Glutamatergic neuron (in vitro differentiated cells): ENCODE results near the gene SRRM4. TPM values are rescaled to one million over a fixed set of nuclear protein-coding genes. Genes with fewer than 3 reads are reported as not detected.

Experiments used
- DNase-seq: peaks from one replicate; pipeline ENCODE4 v3.0.0; 2022
- H3K27ac Mint-ChIP-seq: one replicate; pipeline ENCODE4 v1.8.0; 2020; ENCODE audit warnings: mild to moderate bottlenecking, mixed read lengths, inconsistent platforms; ENCODE audit not compliant: unreplicated experiment
- H3K27me3 Mint-ChIP-seq: one replicate; pipeline ENCODE4 v1.8.0; 2020; ENCODE audit warnings: mild to moderate bottlenecking, moderate library complexity, mixed read lengths, inconsistent platforms; ENCODE audit not compliant: unreplicated experiment
- H3K36me3 Mint-ChIP-seq: one replicate; pipeline ENCODE4 v1.8.0; 2020; ENCODE audit warnings: mild to moderate bottlenecking, mixed read lengths, inconsistent platforms; ENCODE audit not compliant: unreplicated experiment
- H3K4me1 Mint-ChIP-seq: one replicate; pipeline ENCODE4 v1.8.0; 2020; ENCODE audit warnings: mild to moderate bottlenecking, low read depth, mixed read lengths, inconsistent platforms; ENCODE audit not compliant: unreplicated experiment
- H3K4me3 Mint-ChIP-seq: one replicate; pipeline ENCODE4 v1.8.0; 2020; ENCODE audit warnings: mild to moderate bottlenecking, mixed read lengths, inconsistent platforms; ENCODE audit not compliant: unreplicated experiment
- H3K9me3 Mint-ChIP-seq: one replicate; pipeline ENCODE4 v1.8.0; 2020; ENCODE audit warnings: mild to moderate bottlenecking, moderate library complexity, mixed read lengths, inconsistent platforms; ENCODE audit not compliant: unreplicated experiment
- total RNA-seq: library from RNA; stranded (reverse); fragmentation: NEBNext Ultra II Directional; extraction: Animal tissue kit (Norgen Biotek cat#: 25700); gene quantifications from one replicate; pipeline ENCODE4 v1.2.1, GENCODE V29; 2021; ENCODE audit not compliant: unreplicated experiment
- TF ChIP-seq, protein P1 (sequence below): fragments of 200-600 bp; sonication (generic); IDR thresholded peaks from one replicate; pipeline ENCODE4 v1.5.0; 2021; ENCODE audit not compliant: partially characterized antibody, unreplicated experiment

SRRM4 gene
- total RNA-seq, 1 donor from 2014 or later: 183 TPM

DNA sequence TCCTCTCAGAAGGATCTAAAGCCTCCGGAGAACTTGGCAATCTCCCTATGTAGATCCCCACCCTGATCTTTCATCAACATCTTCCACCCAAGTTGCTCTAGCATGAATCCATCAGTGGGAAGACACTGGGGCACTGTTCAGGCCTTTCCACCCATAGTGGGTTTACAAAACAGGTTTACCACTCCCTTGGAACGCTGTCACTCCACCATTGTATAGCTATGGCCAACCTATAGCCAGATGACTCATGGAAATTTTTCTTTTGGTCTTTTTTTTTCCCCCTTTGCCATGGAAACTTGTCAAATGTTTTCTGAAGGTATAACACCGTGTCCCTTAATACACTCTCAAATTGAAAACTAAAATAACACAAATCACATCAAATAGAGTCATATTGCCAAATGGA lies 186.6 kb downstream of the SRRM4 start:
- Mint-ChIP-seq H3K27ac (no peak overlapping the region), H3K4me3 (no peak overlapping the region), H3K27me3 (peaks cover 4% of the 10 kb centered on the region), H3K4me1 (no peaks in the 10 kb centered on the region), H3K9me3 (peaks cover 11% of the 10 kb centered on the region), H3K36me3 (peaks cover 5% of the 10 kb centered on the region)
- no peak for DNase-seq
- TF ChIP-seq, protein P1, sequence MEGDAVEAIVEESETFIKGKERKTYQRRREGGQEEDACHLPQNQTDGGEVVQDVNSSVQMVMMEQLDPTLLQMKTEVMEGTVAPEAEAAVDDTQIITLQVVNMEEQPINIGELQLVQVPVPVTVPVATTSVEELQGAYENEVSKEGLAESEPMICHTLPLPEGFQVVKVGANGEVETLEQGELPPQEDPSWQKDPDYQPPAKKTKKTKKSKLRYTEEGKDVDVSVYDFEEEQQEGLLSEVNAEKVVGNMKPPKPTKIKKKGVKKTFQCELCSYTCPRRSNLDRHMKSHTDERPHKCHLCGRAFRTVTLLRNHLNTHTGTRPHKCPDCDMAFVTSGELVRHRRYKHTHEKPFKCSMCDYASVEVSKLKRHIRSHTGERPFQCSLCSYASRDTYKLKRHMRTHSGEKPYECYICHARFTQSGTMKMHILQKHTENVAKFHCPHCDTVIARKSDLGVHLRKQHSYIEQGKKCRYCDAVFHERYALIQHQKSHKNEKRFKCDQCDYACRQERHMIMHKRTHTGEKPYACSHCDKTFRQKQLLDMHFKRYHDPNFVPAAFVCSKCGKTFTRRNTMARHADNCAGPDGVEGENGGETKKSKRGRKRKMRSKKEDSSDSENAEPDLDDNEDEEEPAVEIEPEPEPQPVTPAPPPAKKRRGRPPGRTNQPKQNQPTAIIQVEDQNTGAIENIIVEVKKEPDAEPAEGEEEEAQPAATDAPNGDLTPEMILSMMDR: no peak

DNA sequence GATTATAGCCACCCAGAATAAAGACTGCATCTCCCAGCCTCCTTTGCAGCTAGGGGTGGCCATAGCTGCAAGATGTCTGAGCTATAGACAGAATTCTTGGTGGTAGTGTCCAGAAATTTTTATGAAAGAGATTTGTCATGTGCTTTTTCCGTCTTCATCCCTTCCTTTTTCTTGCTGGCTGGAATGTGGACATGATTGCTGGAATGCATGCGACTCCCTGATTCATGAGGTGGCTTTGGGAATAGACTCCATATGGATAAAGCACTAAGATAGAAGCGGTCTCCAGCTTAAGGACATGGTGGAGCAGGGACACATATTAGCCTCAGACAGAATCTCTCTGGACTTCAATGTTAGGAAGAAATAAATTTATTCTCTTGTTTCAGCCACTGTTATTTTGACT lies 187.4 kb downstream of the SRRM4 start:
- no peaks in the 10 kb centered on the region for H3K4me1 Mint-ChIP-seq
- H3K27me3 Mint-ChIP-seq: peaks cover 4% of the 10 kb centered on the region
- no peak overlapping the region for H3K27ac Mint-ChIP-seq
- peaks cover 5% of the 10 kb centered on the region for H3K36me3 Mint-ChIP-seq
- H3K9me3 Mint-ChIP-seq: peaks cover 11% of the 10 kb centered on the region
- TF ChIP-seq, protein P1: no peak
- no peak for DNase-seq
- no peak overlapping the region for H3K4me3 Mint-ChIP-seq

DNA sequence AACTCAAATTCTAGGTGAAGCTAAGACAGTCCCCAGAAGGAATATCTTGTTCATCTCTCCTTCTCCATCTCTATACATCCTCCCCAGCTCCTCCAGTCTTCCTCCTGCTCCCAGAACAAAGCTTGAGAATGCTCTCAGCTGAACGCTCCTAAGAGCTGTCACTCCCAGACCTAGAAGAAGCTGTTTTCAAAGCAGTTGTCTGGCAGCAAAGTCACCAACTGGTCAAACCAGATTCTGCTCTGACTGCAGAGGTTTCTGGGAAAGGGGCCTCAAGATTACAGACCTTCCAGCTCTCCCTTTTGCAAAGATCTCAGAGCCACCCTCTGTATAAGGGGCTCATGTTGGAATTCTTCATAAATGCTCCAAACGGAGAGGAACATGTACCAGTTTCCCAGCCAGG lies 187.8 kb downstream of the SRRM4 start:
- Mint-ChIP-seq H3K9me3 (peaks cover 11% of the 10 kb centered on the region), H3K36me3 (peaks cover 5% of the 10 kb centered on the region), H3K27me3 (peaks cover 4% of the 10 kb centered on the region), H3K4me3 (no peak overlapping the region), H3K4me1 (no peaks in the 10 kb centered on the region), H3K27ac (no peak overlapping the region)
- TF ChIP-seq, protein P1: no peak
- DNase-seq: no peak

DNA sequence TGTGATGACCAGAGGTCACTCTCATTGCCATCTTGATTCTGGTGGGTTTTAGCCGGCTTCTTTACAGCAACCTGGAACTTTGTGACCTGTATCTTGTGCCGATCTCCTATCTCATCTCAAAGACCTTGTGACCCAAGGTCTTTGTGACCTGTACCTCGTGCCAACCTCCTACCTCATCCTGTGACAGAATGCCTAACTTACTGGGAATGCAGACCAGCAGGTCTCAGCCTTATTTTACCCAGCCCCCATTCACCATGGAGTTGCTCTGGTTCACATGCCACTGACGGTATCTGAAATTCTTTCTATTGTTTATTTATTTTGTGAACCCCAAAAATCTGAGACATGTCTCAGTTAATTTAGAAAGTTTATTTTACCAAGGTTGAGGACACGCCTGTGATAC lies 189.9 kb downstream of the SRRM4 start:
- no peak overlapping the region for H3K27ac Mint-ChIP-seq
- no peak for DNase-seq
- H3K36me3 Mint-ChIP-seq: peaks cover 5% of the 10 kb centered on the region
- TF ChIP-seq, protein P1: no peak
- peaks cover 5% of the 10 kb centered on the region for H3K9me3 Mint-ChIP-seq
- peaks cover 8% of the 10 kb centered on the region for H3K27me3 Mint-ChIP-seq
- H3K4me1 Mint-ChIP-seq: peaks cover 6% of the 10 kb centered on the region
- H3K4me3 Mint-ChIP-seq: no peak overlapping the region

DNA sequence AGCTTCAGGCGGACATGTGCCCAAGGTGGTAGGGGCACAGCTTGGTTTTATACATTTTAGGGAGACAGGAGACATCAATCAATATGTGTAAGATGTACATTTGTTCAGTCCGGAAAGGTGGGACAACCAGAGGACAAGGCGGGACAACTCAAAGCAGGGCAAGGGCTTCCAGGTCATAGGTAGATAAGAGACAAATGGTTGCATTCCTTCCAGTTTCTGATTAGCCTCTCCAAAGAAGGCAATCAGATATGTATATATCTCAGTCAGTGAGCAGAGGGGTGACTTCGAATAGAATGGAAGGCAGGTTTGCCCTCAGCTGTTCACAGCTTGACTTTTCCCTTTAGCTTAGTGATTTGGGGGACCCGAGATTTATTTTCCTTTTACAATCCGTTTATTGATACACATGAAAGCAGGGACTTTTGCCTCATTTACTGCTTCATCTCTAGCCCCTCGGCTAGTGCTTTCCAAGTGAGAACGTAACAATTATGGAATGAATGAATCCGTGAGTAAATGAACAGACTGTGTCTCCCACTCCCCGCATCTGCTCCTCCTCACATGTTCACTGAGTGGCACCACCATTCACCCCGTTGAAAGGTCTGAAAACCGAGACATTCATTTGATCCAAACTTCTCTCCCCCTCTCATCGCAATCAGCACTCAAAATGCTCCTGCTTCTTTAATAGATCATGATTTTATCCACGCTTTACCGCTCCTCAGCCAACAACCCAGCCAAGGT lies 190.5 kb downstream of the SRRM4 start:
- no peak overlapping the region for H3K4me3 Mint-ChIP-seq
- peaks cover 4% of the 10 kb centered on the region for H3K9me3 Mint-ChIP-seq
- TF ChIP-seq, protein P1: no peak
- H3K27me3 Mint-ChIP-seq: peaks cover 10% of the 10 kb centered on the region
- no peak for DNase-seq
- H3K27ac Mint-ChIP-seq: no peak overlapping the region
- H3K4me1 Mint-ChIP-seq: peaks cover 9% of the 10 kb centered on the region
- peaks cover 5% of the 10 kb centered on the region for H3K36me3 Mint-ChIP-seq
